ENCODE data around the gene GRPEL1. TPM values are rescaled to one million over a fixed set of nuclear protein-coding genes. Genes with fewer than 3 reads are reported as not detected.

GRPEL1 gene
- total RNA-seq, 1 experiment from 2014 or later: 40.7 TPM

DNA sequence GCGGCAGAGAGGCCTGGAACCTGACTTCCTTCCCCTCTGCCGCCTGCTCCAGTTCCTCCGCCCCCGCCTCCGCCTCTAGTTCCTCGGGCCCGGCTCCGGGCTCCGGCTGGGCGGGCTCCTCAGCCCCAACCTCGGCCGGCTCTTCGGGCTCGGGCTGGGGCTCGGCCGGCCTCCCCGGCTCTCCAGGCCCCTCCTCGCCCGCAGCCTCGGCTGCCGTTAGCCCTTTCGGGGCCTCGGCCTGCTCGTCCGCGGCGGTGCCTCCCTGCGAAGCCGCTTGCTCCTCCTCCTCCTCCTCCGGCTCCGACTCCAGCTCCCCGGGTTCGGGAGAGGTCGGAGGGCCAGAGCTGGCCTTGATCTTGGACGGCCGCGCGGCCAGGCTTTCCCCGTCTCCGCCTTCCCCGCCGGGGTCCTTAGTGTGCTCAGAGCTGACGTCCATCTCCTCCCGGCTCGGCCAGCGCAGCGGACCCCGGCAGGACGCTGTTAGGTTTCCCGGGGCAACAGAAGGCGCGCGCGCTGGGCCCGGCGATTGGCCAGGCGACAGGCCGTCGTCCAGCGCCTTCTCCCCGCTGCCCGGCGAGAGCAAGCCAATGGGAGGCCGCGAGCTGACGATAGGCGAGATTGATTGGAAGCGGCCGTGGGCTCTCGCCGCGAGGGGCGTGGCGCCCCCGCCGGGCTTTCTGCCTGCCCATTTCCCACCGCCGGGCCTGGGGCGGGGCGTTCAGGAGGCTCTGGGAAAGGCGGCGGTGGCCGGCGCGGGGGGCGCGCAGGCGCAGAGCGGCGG, 25.2 kb downstream of the GRPEL1 start:
- Histone ChIP-seq H3K9me3 (ENCODE audit: control insufficient read depth, low read depth, low read length) (no peaks in the 10 kb centered on the region), H3K4me2 (ENCODE audit: insufficient read depth, insufficient read length, low read length) (peak overlapping the region; percentile 86), H3K4ac (ENCODE audit: low read depth, low read length) (no peak overlapping the region), H3K79me1 (ENCODE audit: insufficient read depth, low read depth, low read length, poor library complexity, severe bottlenecking) (peaks cover 4% of the 10 kb centered on the region), H4K20me1 (ENCODE audit: control insufficient read depth, insufficient read depth, insufficient read length) (no peaks in the 10 kb centered on the region), H2AFZ (ENCODE audit: low read length) (no peak overlapping the region), H2BK120ac (ENCODE audit: low read depth, low read length, poor library complexity, severe bottlenecking) (no peak overlapping the region), H2BK20ac (ENCODE audit: low read depth, low read length, poor library complexity, severe bottlenecking) (no peak overlapping the region), H2AK5ac (ENCODE audit: insufficient read length, low read length) (no peak overlapping the region), H3K27me3 (ENCODE audit: insufficient read depth, low read length) (peaks cover 12% of the 10 kb centered on the region; the same call in 1 of the 2 replicates), H3K4me1 (ENCODE audit: insufficient read depth, low read length) (peaks cover 3% of the 10 kb centered on the region; the same call in 1 of the 2 replicates), H3K18ac (ENCODE audit: insufficient read length, low read depth, low read length) (no peak overlapping the region), H4K8ac (replicated peaks; ENCODE audit: insufficient read length, low read depth, low read length) (no peak overlapping the region), H2BK5ac (ENCODE audit: insufficient read length, low read length) (no peak overlapping the region), H3K56ac (ENCODE audit: insufficient read length, low read depth, low read length) (no peak overlapping the region), H3K23me2 (ENCODE audit: insufficient read length, low read depth, low read length, poor library complexity, severe bottlenecking) (peaks cover 19% of the 10 kb centered on the region), H3K14ac (ENCODE audit: insufficient read depth, low read length) (no peak overlapping the region), H3K9ac (ENCODE audit: extremely low read depth, insufficient read length, low read length) (no peak overlapping the region), H3T11ph (ENCODE audit: low read length) (no peak overlapping the region), H3K23ac (ENCODE audit: insufficient read length, low read depth, low read length) (no peak overlapping the region), H2BK15ac (ENCODE audit: low read depth, low read length) (no peak overlapping the region), H4K5ac (ENCODE audit: insufficient read length, low read depth, low read length) (no peak overlapping the region), H3K79me2 (ENCODE audit: insufficient read depth, low read length) (peaks cover 9% of the 10 kb centered on the region), H3K27ac (ENCODE audit: insufficient read length, low read depth, low read length) (no peak overlapping the region), H4K91ac (ENCODE audit: insufficient read length, low read depth, low read length) (no peak overlapping the region), H2BK12ac (ENCODE audit: insufficient read length, low read depth, low read length) (no peak overlapping the region)
- peak; percentile 98 for DNase-seq
- H3K27ac Mint-ChIP-seq: no peak overlapping the region; a peak in 2 of 7 replicates
- peaks cover 33% of the 10 kb centered on the region for H3K27me3 Mint-ChIP-seq (ENCODE audit: low read depth)
- no peaks in the 10 kb centered on the region for H3K9me3 Mint-ChIP-seq
- peaks cover 28 to 36% of the 10 kb centered on the region in 2 experiments for H3K4me1 Mint-ChIP-seq
- no peaks in the 10 kb centered on the region; a peak in 1 of 7 replicates for H3K36me3 Mint-ChIP-seq (ENCODE audit: insufficient read depth in 1 of 3, low read depth in 3 of 3)
- H3K4me3 Mint-ChIP-seq: peak overlapping the region; percentile 75 to 90
- TF ChIP-seq, protein P1, sequence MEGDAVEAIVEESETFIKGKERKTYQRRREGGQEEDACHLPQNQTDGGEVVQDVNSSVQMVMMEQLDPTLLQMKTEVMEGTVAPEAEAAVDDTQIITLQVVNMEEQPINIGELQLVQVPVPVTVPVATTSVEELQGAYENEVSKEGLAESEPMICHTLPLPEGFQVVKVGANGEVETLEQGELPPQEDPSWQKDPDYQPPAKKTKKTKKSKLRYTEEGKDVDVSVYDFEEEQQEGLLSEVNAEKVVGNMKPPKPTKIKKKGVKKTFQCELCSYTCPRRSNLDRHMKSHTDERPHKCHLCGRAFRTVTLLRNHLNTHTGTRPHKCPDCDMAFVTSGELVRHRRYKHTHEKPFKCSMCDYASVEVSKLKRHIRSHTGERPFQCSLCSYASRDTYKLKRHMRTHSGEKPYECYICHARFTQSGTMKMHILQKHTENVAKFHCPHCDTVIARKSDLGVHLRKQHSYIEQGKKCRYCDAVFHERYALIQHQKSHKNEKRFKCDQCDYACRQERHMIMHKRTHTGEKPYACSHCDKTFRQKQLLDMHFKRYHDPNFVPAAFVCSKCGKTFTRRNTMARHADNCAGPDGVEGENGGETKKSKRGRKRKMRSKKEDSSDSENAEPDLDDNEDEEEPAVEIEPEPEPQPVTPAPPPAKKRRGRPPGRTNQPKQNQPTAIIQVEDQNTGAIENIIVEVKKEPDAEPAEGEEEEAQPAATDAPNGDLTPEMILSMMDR (conservative IDR thresholded peaks at IDR 0.05): 0 out of 3 replicates have a peak, but pooled peaks have one; percentile 34
- WGBS (ENCODE audit: extremely low coverage, insufficient read length, low lambda C conversion rate): no CpG with 5 or more reads among the region's 90 CpGs

All from H9 (cell line).